ENCODE results near the gene GALNT9. TPM values are rescaled to one million over a fixed set of nuclear protein-coding genes. Genes with fewer than 3 reads are reported as not detected.

Gene GALNT9
- total RNA-seq, 1 experiment from 2014 or later, result 2.6 TPM

- ChIA-PET POLR2A (no interaction called here), RAD21 (ENCODE audit: low non-redundant PET in 1 of 2, low total read pairs in 2 of 2, uncharacterized antibody in 2 of 2, unreplicated experiment in 2 of 2) (no interaction called here), CTCF (no interaction called here)
- H3K4me3 ChIP-seq (replicated peaks in 1 of 2; ENCODE audit: low read depth in 1 of 2, low read length in 2 of 2), result no peak overlapping the region
- BruUV-seq (replicated peaks), result no TSS peak
- H3K27ac ChIP-seq (ENCODE audit: low read depth, low read length), result no peak overlapping the region
- TF ChIP-seq RAD21 (IDR thresholded peaks at IDR 0.05; ENCODE audit: low read depth) (no peak), EGR1 (IDR thresholded peaks at IDR 0.05; ENCODE audit: low read depth) (no peak)
- ATAC-seq (no peak), DNase-seq (ENCODE audit: low read depth, low spot score) (no peak)
- no peak overlapping the region for H2AFZ ChIP-seq (ENCODE audit: low read depth, low read length, poor library complexity, severe bottlenecking)
- H3K4me2 ChIP-seq (ENCODE audit: low read length), result no peak overlapping the region
- no peaks in the 10 kb centered on the region for H4K20me1 ChIP-seq (ENCODE audit: insufficient read depth)
- intact Hi-C loops (cut with micrococcal nuclease), result no loop called here
- no peaks in the 10 kb centered on the region for H3K36me3 ChIP-seq (ENCODE audit: control insufficient read depth in 1 of 2, insufficient read depth in 2 of 2, low read length in 2 of 2)
- no peaks in the 10 kb centered on the region for H3K79me2 ChIP-seq (ENCODE audit: insufficient read depth, low read length)
- peaks cover 7 to 22% of the 10 kb centered on the region in 2 experiments for H3K4me1 ChIP-seq (ENCODE audit: control insufficient read depth in 1 of 2, insufficient read depth in 2 of 2, low read length in 2 of 2)
- H3K9me2 ChIP-seq (ENCODE audit: insufficient read depth), result no peaks in the 10 kb centered on the region
- H3K9me3 ChIP-seq (ENCODE audit: control insufficient read depth in 1 of 2, insufficient read depth in 1 of 2, low read depth in 1 of 2, low read length in 2 of 2), result peaks cover 9 to 18% of the 10 kb centered on the region in 2 experiments; a peak in 2 of 4 replicates
- no peak overlapping the region for H3K9ac ChIP-seq (ENCODE audit: low read length)
- no peaks in the 10 kb centered on the region for H3K27me3 ChIP-seq (ENCODE audit: insufficient read depth, low read length)
Measured at GRCh38 chr12:132191715-132192553, 137.5 kb downstream of the GALNT9 start.

- no peak overlapping the region for H3K4me2 ChIP-seq (ENCODE audit: low read length)
- RAD21 ChIA-PET (ENCODE audit: low non-redundant PET in 1 of 2, low total read pairs in 2 of 2, uncharacterized antibody in 2 of 2, unreplicated experiment in 2 of 2), result no interaction called here
- no peak overlapping the region for H3K4me3 ChIP-seq (replicated peaks in 1 of 2; ENCODE audit: low read depth in 1 of 2, low read length in 2 of 2)
- no peak overlapping the region for H2AFZ ChIP-seq (ENCODE audit: low read depth, low read length, poor library complexity, severe bottlenecking)
- H3K79me2 ChIP-seq (ENCODE audit: insufficient read depth, low read length), result no peaks in the 10 kb centered on the region
- ATAC-seq (no peak), DNase-seq (ENCODE audit: low read depth, low spot score) (no peak)
- POLR2A ChIA-PET, result no interaction called here
- H3K9ac ChIP-seq (ENCODE audit: low read length), result no peak overlapping the region
- H4K20me1 ChIP-seq (ENCODE audit: insufficient read depth), result no peaks in the 10 kb centered on the region
- peaks cover 7 to 22% of the 10 kb centered on the region in 2 experiments for H3K4me1 ChIP-seq (ENCODE audit: control insufficient read depth in 1 of 2, insufficient read depth in 2 of 2, low read length in 2 of 2)
- H3K27ac ChIP-seq (ENCODE audit: low read depth, low read length), result no peak overlapping the region; the same call in 1 of the 2 replicates
- intact Hi-C loops (cut with micrococcal nuclease), result no loop called here
- CTCF ChIA-PET, result no interaction called here
- TF ChIP-seq JUND (IDR thresholded peaks at IDR 0.05), result no peak
- TF ChIP-seq CBX3 (IDR thresholded peaks at IDR 0.05; ENCODE audit: low read depth), result no peak
- TF ChIP-seq ELF1 (IDR thresholded peaks at IDR 0.05; ENCODE audit: borderline replicate concordance, low read depth), result no peak
- TF ChIP-seq SIN3A (IDR thresholded peaks at IDR 0.05; ENCODE audit: low read depth), result no peak
- TF ChIP-seq ZBTB33 (IDR thresholded peaks at IDR 0.05; ENCODE audit: extremely low read depth, insufficient replicate concordance, low read length), result no peak
- TF ChIP-seq POLR2A (IDR thresholded peaks at IDR 0.05; ENCODE audit: borderline replicate concordance, extremely low read depth, insufficient read depth, insufficient read length), result no peak
- no peak for TF ChIP-seq POLR2AphosphoS5 (IDR thresholded peaks at IDR 0.05; ENCODE audit: low read depth, low read length)
- no peak for TF ChIP-seq RAD21 (IDR thresholded peaks at IDR 0.05; ENCODE audit: low read depth)
- TF ChIP-seq EZH2 (IDR thresholded peaks at IDR 0.05), result no peak
- H3K36me3 ChIP-seq (ENCODE audit: control insufficient read depth in 1 of 2, insufficient read depth in 2 of 2, low read length in 2 of 2), result no peaks in the 10 kb centered on the region
- H3K9me2 ChIP-seq (ENCODE audit: insufficient read depth), result no peaks in the 10 kb centered on the region
- no TSS peak for BruUV-seq (replicated peaks)
- peaks cover 9 to 18% of the 10 kb centered on the region in 2 experiments; a peak in 2 of 4 replicates for H3K9me3 ChIP-seq (ENCODE audit: control insufficient read depth in 1 of 2, insufficient read depth in 1 of 2, low read depth in 1 of 2, low read length in 2 of 2)
- no peaks in the 10 kb centered on the region for H3K27me3 ChIP-seq (ENCODE audit: insufficient read depth, low read length)
Measured at GRCh38 chr12:132190834-132191500, 138.4 kb downstream of the GALNT9 start.

Measured in HCT116 (cell line).